SK-N-SH (cell line): Measurements from ENCODE around the gene LAIR2. TPM values are rescaled to one million over a fixed set of nuclear protein-coding genes. Genes with fewer than 3 reads are reported as not detected.

Experiments
- CTCF ChIA-PET: fragments of 300-600, 350-600 bp; formaldehyde crosslinking; extraction: SDS; loops from one replicate; lab custom pipeline; 2021; lab: Yijun Ruan, JAX
- POLR2A ChIA-PET: fragments of 350-600 bp; sonication (Branson Sonifier 250); formaldehyde crosslinking; extraction: SDS; loops from one replicate; lab custom pipeline; 2020; ENCODE audit warnings: antibody characterized with exemption, inconsistent platforms; lab: Yijun Ruan, JAX
- DNase-seq: peaks from one replicate; pipeline ENCODE4 v3.0.0; 2012
- H2AFZ ChIP-seq: fragments of 200-600 bp; sonication (generic); 2 replicates; pipeline ENCODE4 v1.8.1; 2016; ENCODE audit warnings: antibody characterized with exemption, mild to moderate bottlenecking, low read depth
- H3F3A ChIP-seq: fragments of 200-600 bp; sonication (generic); replicated peaks from 2 replicates; pipeline ENCODE3; 2016; ENCODE audit warnings: antibody characterized with exemption, mild to moderate bottlenecking; ENCODE audit not compliant: insufficient read depth
- H3K27ac ChIP-seq, 2 experiments: fragments of 200-500 bp in 1 of 2; fragments of 200-600 bp in 1 of 2; sonication (Bioruptor generic) in 1 of 2; sonication (generic), shearing (Covaris generic) in 1 of 2; 2 replicates each; pipeline versions ENCODE4 v1.5.1 to v1.6.1; 2014 to 2016; ENCODE audit warnings: low read depth in 2 of 2, inconsistent platforms in 1 of 2, low read length in 1 of 2, mild to moderate bottlenecking in 1 of 2, mixed read lengths in 1 of 2
- H3K27me3 ChIP-seq: fragments of 200-600 bp; sonication (generic), shearing (Covaris generic); 2 replicates; pipeline ENCODE4 v1.6.1; 2016; ENCODE audit warnings: mixed run types; ENCODE audit not compliant: insufficient read depth
- H3K36me3 ChIP-seq, 2 experiments: fragments of 200-500 bp in 1 of 2; fragments of 200-600 bp in 1 of 2; sonication (Bioruptor generic) in 1 of 2; sonication (generic) in 1 of 2; replicated peaks in 1 of 2; 2 replicates each; pipeline versions ENCODE3 to v1.5.1; 2014 to 2016; ENCODE audit warnings: low read length in 1 of 2, mild to moderate bottlenecking in 1 of 2; ENCODE audit not compliant: insufficient read depth in 2 of 2, control insufficient read depth in 1 of 2
- H3K4me1 ChIP-seq, 2 experiments: fragments of 200-500 bp in 1 of 2; fragments of 200-600 bp in 1 of 2; sonication (Bioruptor generic) in 1 of 2; sonication (generic), shearing (Covaris generic) in 1 of 2; 2 replicates each; pipeline versions ENCODE4 v1.5.1 to v1.6.1; 2014 to 2016; ENCODE audit warnings: low read depth in 1 of 2, low read length in 1 of 2, mixed run types in 1 of 2; ENCODE audit not compliant: insufficient read depth in 2 of 2, control insufficient read depth in 1 of 2
- H3K4me2 ChIP-seq: fragments of 200-600 bp; sonication (generic), shearing (Covaris generic); 2 replicates; pipeline ENCODE4 v1.6.1; 2017; ENCODE audit warnings: mixed run types
- H3K4me3 ChIP-seq, 2 experiments: fragments of 200-500 bp in 1 of 2; fragments of 200-600 bp in 1 of 2; sonication (Bioruptor generic) in 1 of 2; sonication (generic), shearing (Covaris generic) in 1 of 2; 2 replicates each; pipeline versions ENCODE4 v1.5.1 to v1.8.1; 2014 to 2016; ENCODE audit warnings: low read depth in 2 of 2, inconsistent platforms in 1 of 2, low read length in 1 of 2, mild to moderate bottlenecking in 1 of 2, mixed read lengths in 1 of 2, moderate library complexity in 1 of 2
- H3K79me2 ChIP-seq: fragments of 200-600 bp; sonication (generic); 2 replicates; pipeline ENCODE4 v1.8.1; 2017; ENCODE audit warnings: mild to moderate bottlenecking; ENCODE audit not compliant: insufficient read depth
- H3K9ac ChIP-seq: fragments of 200-600 bp; sonication (generic); 2 replicates; pipeline ENCODE4 v1.6.1; 2017; ENCODE audit warnings: mixed run types
- H3K9me2 ChIP-seq: fragments of 200-600 bp; sonication (generic); 2 replicates; pipeline ENCODE4 v1.6.1; 2017; ENCODE audit warnings: mixed run types
- H3K9me3 ChIP-seq: fragments of 200-600 bp; sonication (generic); 2 replicates; pipeline ENCODE4 v1.6.1; 2017; ENCODE audit warnings: mixed run types, mild to moderate bottlenecking, moderate library complexity
- H4K20me1 ChIP-seq: fragments of 200-600 bp; sonication (generic); 2 replicates; pipeline ENCODE4 v1.6.1; 2017; ENCODE audit warnings: mild to moderate bottlenecking, mixed run types; ENCODE audit not compliant: insufficient read depth
- ELF1 ChIP-seq: IDR thresholded peaks from 2 replicates; pipeline ENCODE4 v1.4.0; 2012
- FOXM1 ChIP-seq: IDR thresholded peaks from 2 replicates; pipeline ENCODE4 v1.4.0; 2012; ENCODE audit warnings: low read depth, mild to moderate bottlenecking
- GATA2 ChIP-seq: sonication (generic); formaldehyde crosslinking; IDR thresholded peaks from 2 replicates; pipeline ENCODE4 v1.5.0; 2020; ENCODE audit warnings: mild to moderate bottlenecking, missing genetic modification reagents
- MXI1 ChIP-seq: IDR thresholded peaks from 2 replicates; pipeline ENCODE4 v1.6.1; 2012; ENCODE audit warnings: mild to moderate bottlenecking, low read depth, low read length, improper control_type of control experiment
- PBX3 ChIP-seq: IDR thresholded peaks from 2 replicates; pipeline ENCODE4; 2012
- RAD21 ChIP-seq: IDR thresholded peaks from 2 replicates; pipeline ENCODE4 v1.6.1; 2012; ENCODE audit warnings: mild to moderate bottlenecking, low read length
- REST ChIP-seq: IDR thresholded peaks from 2 replicates; pipeline ENCODE4 v1.6.1; 2012; ENCODE audit warnings: mild to moderate bottlenecking, low read depth, low read length, moderate library complexity
- RXRA ChIP-seq: IDR thresholded peaks from 2 replicates; pipeline ENCODE4 v1.4.0; 2012; ENCODE audit warnings: low read depth, mild to moderate bottlenecking, borderline replicate concordance
- TAF1 ChIP-seq: IDR thresholded peaks from 2 replicates; pipeline ENCODE4 v1.6.1; 2012; ENCODE audit warnings: low read depth, mild to moderate bottlenecking, low read length, moderate library complexity, borderline replicate concordance
- TCF12 ChIP-seq: IDR thresholded peaks from 2 replicates; pipeline ENCODE4 v1.4.0; 2012
- USF1 ChIP-seq: IDR thresholded peaks from 2 replicates; pipeline ENCODE4 v1.4.0; 2012; ENCODE audit warnings: low read depth, borderline replicate concordance
- WGBS: methylation state at CpG from one replicate; pipeline ENCODE4 v1.1.6; 2017; ENCODE audit warnings: low lambda C conversion rate; 5-methylcytosine and 5-hydroxymethylcytosine counted together
- polyA plus RNA-seq, 3 experiments: library from polyadenylated mRNA; depleted of rRNA; stranded (reverse); fragments of >200 nt; gene quantifications; 2 replicates each; pipeline ENCODE4 v1.2.3, GENCODE V29; 2012

Gene LAIR2
- polyA plus RNA-seq, 1 of the 3 experiments (the other 2 are of a cell fraction), result not detected

GRCh38 chr19:54515156-54515555 is 12.5 kb downstream of the LAIR2 start:
- no peak for DNase-seq
- no peaks in the 10 kb centered on the region for H3K36me3 ChIP-seq
- no peak overlapping the region for H3K4me2 ChIP-seq
- whole genome bisulfite sequencing, result 2% methylated on average over 3 of the region's 3 CpGs
- H3K9me3 ChIP-seq, result no peaks in the 10 kb centered on the region
- no peak overlapping the region for H3K27ac ChIP-seq
- no peak overlapping the region for H2AFZ ChIP-seq
- H3K9me2 ChIP-seq, result no peaks in the 10 kb centered on the region
- no peak overlapping the region for H3K4me3 ChIP-seq
- no peaks in the 10 kb centered on the region for H4K20me1 ChIP-seq
- ChIA-PET CTCF (no interaction called here), POLR2A (no interaction called here)
- TF ChIP-seq RXRA (no peak), RAD21 (no peak), FOXM1 (no peak), TAF1 (no peak), GATA2 (CRISPR knock-in tag) (no peak), PBX3 (no peak), ELF1 (no peak), MXI1 (no peak)
- peaks cover 27% of the 10 kb centered on the region for H3K27me3 ChIP-seq
- H3K9ac ChIP-seq, result no peak overlapping the region
- H3K4me1 ChIP-seq, result no peaks in the 10 kb centered on the region
- H3F3A ChIP-seq, result no peaks in the 10 kb centered on the region
- no peaks in the 10 kb centered on the region for H3K79me2 ChIP-seq

- no peaks in the 10 kb centered on the region for H3K4me1 ChIP-seq
- H3K27me3 ChIP-seq, result peaks cover 22% of the 10 kb centered on the region
- no peaks in the 10 kb centered on the region for H3K36me3 ChIP-seq
- CTCF ChIA-PET, result no interaction called here
- POLR2A ChIA-PET, result no interaction called here
- TF ChIP-seq REST, result peak; percentile 99
- TF ChIP-seq USF1, result no peak
- TF ChIP-seq TCF12, result no peak
- H3K27ac ChIP-seq, result no peak overlapping the region
- H3K9me2 ChIP-seq, result no peaks in the 10 kb centered on the region
- H3K4me3 ChIP-seq, result no peak overlapping the region
- H4K20me1 ChIP-seq, result no peaks in the 10 kb centered on the region
- H3K4me2 ChIP-seq, result no peak overlapping the region
- DNase-seq, result no peak
- H3F3A ChIP-seq, result no peaks in the 10 kb centered on the region
- 0% methylated on average over 4 of the region's 4 CpGs for WGBS
- H2AFZ ChIP-seq, result no peak overlapping the region
- no peak overlapping the region for H3K9ac ChIP-seq
- no peaks in the 10 kb centered on the region for H3K79me2 ChIP-seq
- H3K9me3 ChIP-seq, result no peaks in the 10 kb centered on the region
Observed at GRCh38 chr19:54517483-54517882, 14.9 kb downstream of the LAIR2 start.
